ENCODE data around the gene GKN2. TPM values are rescaled to one million over a fixed set of nuclear protein-coding genes. Genes with fewer than 3 reads are reported as not detected.
"Not testable (repeated sequence)": the region's sequence is repeated elsewhere in the genome, so short reads cannot be mapped to it uniquely, and the experiment has no call there.

Gene GKN2
- polyA plus RNA-seq, 3 donors from 2014 or later: not detected

DNA sequence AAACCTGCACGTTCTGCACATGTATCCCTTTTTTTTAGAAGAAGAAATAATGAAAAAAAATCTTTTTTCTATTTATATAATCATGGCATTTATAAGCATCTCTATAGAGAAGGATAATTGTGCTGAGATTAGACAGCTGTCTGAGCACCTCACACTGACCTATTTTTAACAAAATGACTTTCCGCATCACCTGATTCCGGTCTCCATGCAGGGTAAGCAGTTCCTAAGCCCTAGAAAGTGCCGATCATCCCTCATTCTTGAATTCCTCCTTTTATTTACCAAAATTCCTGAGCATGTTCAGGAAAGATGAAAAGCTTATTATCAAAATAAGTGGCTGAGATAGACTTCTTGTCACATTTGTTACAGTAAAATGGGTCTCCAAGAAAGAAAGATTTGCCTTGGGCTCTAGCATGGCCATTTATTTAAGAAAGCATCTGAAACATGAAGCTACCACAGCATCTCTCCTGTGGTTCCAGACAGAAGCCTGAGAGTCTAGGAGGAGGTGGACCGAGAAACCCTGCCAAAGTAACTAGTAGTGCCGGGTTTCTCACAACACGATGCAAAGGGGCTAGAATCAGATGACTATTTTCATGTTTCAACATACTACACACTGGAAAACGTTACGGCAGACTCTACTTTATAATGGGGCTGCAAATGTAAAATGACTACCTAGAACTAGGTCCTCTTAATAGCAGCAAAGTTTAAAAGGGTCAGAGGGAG, 22.4 kb upstream of the GKN2 start:
- Mint-ChIP-seq H3K4me1 (no peaks in the 10 kb centered on the region), H3K4me3 (no peak overlapping the region), H3K36me3 (peaks cover 0 to 3% (median 0%) of the 10 kb centered on the region in 3 donors), H3K9me3 (peaks cover 0 to 3% (median 0%) of the 10 kb centered on the region in 6 donors), H3K27me3 (ENCODE audit: low read depth in 3 of 3) (peaks cover 5 to 13% (median 9%) of the 10 kb centered on the region in 3 donors), H3K27ac (no peak overlapping the region)
- no peak for DNase-seq

DNA sequence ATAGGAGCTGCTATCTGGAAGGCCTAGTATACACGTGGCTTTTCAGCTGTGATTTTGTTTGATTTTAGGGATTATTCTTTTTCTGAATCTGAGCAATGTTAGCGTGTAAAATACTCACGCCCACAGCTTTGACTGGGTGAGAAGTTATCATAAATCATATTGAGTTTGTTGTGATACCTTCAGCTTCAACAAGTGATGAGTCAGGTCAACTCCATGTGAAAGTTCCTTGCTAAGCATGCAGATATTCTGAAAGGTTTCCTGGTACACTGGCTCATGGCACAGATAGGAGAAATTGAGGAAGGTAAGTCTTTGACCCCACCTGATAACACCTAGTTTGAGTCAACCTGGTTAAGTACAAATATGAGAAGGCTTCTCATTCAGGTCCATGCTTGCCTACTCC, 21.6 kb upstream of the GKN2 start, which contains the start of gene GKN1:
Gene GKN1 (plus strand): TSS at position 386 of the 400 bp plus-strand sequence. CDS start 42 bp downstream, outside the sequence.
- H3K4me3 Mint-ChIP-seq: no peak within 1 kb of the TSS
- peaks cover 0 to 3% (median 0%) of the 10 kb centered on the region in 3 donors for H3K36me3 Mint-ChIP-seq
- no peak within 1 kb of the TSS for H3K27ac Mint-ChIP-seq
- H3K9me3 Mint-ChIP-seq: peaks cover 0 to 3% (median 0%) of the 10 kb centered on the region in 6 donors
- no peaks in the 10 kb centered on the region for H3K4me1 Mint-ChIP-seq
- peaks cover 3 to 9% (median 9%) of the 10 kb centered on the region in 3 donors for H3K27me3 Mint-ChIP-seq (ENCODE audit: low read depth in 3 of 3)
- no peak for DNase-seq

DNA sequence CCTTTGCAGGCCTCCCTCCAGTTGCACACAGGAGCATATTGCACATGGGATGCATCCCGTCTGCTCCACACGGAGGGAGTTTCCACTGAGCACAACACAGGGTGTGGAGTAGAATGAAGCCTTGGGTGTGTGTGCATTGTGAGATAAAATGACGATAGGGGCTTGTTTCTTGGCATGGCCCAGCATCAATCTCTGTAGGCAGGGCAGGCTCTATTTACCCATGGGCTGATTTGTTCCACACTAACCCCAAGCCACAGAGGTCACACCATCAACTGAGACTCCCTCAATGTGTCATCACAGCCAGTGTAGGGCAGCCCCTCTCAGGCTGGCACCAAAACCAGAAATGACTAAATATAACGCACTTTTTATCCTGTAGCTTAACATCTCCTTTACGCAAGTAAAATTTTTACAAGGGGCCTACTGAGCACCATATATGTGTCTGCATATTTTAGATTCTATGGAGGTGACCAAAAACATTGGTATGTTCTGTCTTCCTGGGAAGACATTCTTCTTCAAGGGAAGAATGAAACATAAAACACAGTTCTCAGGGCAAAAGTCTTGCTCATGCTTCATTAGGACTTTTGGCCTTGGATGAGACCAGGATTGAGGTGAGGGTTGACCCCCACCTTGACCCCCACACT, 19.0 kb upstream of the GKN2 start:
- Mint-ChIP-seq H3K9me3 (peaks cover 0 to 5% (median 0%) of the 10 kb centered on the region in 6 donors), H3K4me3 (no peak overlapping the region), H3K4me1 (no peaks in the 10 kb centered on the region), H3K27me3 (ENCODE audit: low read depth in 3 of 3) (peaks cover 7 to 9% (median 8%) of the 10 kb centered on the region in 3 donors), H3K27ac (no peak overlapping the region), H3K36me3 (no peaks in the 10 kb centered on the region)
- peak in 1 of 3 donors; percentile 10 for DNase-seq

DNA sequence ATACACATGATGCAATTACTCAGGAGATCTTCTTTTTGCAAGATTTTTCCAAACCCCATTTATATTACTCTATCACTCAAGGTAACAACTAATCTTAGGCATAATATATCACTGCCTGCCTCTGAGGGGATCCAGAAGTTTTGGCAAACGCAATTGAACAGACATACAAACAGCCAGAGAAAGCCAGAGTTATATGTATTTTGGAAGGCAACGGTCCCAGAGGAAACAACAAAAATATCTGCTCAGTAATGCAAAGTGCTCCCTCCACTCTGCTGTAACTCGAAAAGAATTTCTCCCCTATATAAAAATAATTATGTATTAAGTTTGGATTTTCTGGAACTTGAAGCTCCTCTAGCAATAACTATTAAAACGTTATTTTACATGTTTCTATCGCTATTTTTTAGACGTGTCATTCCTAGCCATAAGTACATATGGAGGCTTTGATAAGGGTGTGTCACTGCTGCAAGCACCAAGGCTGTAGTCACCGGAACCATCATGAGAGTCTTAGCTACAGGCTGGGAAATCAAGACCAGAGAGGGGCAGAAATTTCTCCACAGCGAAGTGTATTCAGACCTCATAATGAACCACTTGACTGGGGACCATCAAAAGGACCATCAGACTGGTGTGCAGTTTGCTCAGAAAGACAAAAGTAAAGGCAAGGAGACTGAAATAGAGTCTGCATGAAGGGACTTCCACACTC, 18.0 kb upstream of the GKN2 start:
- no peak for DNase-seq
- Mint-ChIP-seq H3K27ac (no peak overlapping the region), H3K27me3 (ENCODE audit: low read depth in 3 of 3) (peaks cover 7 to 9% (median 8%) of the 10 kb centered on the region in 3 donors), H3K36me3 (no peaks in the 10 kb centered on the region), H3K4me3 (no peak overlapping the region), H3K4me1 (no peaks in the 10 kb centered on the region), H3K9me3 (peaks cover 0 to 5% (median 0%) of the 10 kb centered on the region in 6 donors)

DNA sequence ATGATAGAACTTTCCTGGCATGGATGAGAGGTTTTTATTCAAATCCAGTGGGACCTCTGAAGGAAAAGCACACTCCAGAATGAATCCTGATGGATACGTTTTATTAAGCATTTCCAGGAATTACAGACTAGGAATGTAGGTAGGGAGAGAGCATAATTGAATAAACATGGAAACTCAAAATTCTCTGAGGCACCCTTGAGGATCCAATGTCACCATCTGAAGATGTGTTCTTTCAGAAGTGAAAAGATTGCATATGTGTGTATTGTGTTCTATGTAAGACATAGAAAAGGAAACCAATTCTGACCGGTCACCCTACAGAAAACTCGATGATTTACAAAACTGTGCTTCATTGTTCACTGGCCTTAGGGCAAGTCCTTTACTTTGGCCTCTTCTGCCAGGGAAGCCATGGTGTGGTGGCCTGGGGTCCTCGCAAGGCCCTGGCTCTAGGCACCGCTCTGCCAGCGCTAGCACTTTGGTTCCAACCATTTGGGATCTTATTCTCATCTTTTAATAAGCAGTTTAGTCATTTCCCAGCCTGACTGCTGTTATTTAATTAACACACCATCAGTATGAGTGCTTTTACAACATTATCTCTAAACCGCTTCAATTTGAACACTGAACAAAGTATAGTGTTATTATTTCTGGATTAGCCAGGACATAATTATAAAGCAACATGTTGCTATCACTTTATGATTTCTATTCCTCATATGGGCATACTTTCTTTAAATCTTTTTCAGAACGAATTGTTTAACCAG, 17.2 kb upstream of the GKN2 start:
- no peak for DNase-seq
- no peak overlapping the region for H3K4me3 Mint-ChIP-seq
- H3K27me3 Mint-ChIP-seq (ENCODE audit: low read depth in 3 of 3): peaks cover 4 to 8% (median 5%) of the 10 kb centered on the region in 3 donors
- no peaks in the 10 kb centered on the region for H3K36me3 Mint-ChIP-seq
- H3K9me3 Mint-ChIP-seq: peaks cover 0 to 5% (median 0%) of the 10 kb centered on the region in 6 donors
- no peak overlapping the region for H3K27ac Mint-ChIP-seq
- H3K4me1 Mint-ChIP-seq: no peaks in the 10 kb centered on the region

DNA sequence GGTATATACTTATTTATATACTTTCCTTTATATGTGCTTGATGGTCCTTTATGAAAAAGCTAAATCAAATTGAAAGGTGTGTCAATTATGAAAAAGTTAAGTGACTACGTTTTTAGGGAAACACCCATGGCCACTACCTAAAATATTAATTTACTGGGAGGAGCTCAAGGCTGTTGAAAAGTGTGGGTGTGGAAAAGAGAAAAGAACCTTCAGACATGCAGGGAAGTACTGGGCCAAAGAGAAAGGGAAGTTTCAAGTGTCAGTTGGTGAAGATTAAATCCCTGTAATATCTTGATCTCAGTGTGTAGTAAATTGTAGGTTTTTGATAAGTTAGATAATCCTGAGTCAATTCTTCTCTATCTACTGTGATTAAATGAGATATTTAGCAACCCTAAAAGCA, 15.5 kb upstream of the GKN2 start:
- H3K4me1 Mint-ChIP-seq: no peaks in the 10 kb centered on the region
- no peak overlapping the region for H3K27ac Mint-ChIP-seq
- H3K4me3 Mint-ChIP-seq: no peak overlapping the region
- no peaks in the 10 kb centered on the region for H3K36me3 Mint-ChIP-seq
- DNase-seq: no peak
- H3K9me3 Mint-ChIP-seq: peaks cover 0 to 4% (median 0%) of the 10 kb centered on the region in 6 donors
- H3K27me3 Mint-ChIP-seq (ENCODE audit: low read depth in 3 of 3): peaks cover 4 to 13% (median 5%) of the 10 kb centered on the region in 3 donors

DNA sequence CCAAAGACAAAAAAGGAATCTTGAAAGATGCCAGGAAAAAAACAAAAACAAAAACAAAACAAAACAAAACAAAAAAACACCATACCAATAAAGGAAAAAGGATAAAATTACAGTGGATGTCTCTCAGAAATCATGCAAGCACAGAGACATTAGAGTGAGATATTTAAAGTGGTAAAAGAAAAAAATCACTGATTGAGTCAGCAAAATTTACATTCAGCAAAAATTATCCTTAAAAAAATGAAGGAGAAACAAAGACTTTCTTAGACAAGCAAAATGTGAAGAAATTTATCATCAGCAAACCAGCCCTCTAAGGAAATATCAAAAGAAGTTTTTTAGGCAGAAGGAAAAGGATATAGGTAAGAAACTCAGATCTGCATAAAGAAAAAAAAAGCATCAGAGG, 11.6 kb upstream of the GKN2 start:
- H3K4me3 Mint-ChIP-seq: no peak overlapping the region
- no peak for DNase-seq
- H3K27me3 Mint-ChIP-seq (ENCODE audit: low read depth in 3 of 3): peaks cover 4 to 14% (median 11%) of the 10 kb centered on the region in 3 donors
- H3K27ac Mint-ChIP-seq: no peak overlapping the region
- H3K36me3 Mint-ChIP-seq: no peaks in the 10 kb centered on the region
- peaks cover 0 to 4% (median 0%) of the 10 kb centered on the region in 6 donors for H3K9me3 Mint-ChIP-seq
- no peaks in the 10 kb centered on the region for H3K4me1 Mint-ChIP-seq

DNA sequence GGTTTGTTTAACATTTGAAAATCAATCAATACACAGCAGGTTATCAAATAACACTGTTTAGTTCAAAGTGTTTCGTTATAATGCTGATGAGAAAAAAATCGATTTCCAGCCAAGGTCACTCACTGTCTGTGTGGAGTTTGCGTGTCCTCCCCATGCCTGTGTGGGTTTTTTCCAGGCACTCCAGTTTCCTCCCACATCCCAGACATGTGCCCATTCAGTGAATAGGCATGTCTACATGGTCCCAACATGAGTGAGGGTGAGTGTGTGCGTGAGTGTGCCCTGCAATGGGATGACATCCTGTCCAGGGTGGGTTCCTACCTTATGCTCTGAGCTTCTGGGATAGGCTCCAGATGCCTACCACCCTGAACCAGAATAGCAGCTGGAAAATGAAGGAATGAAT, 8.7 kb upstream of the GKN2 start:
- H3K27me3 Mint-ChIP-seq (ENCODE audit: low read depth in 3 of 3): peaks cover 4 to 19% (median 5%) of the 10 kb centered on the region in 3 donors
- no peak overlapping the region for H3K4me3 Mint-ChIP-seq
- peaks cover 0 to 2% (median 0%) of the 10 kb centered on the region in 6 donors for H3K9me3 Mint-ChIP-seq
- H3K4me1 Mint-ChIP-seq: no peaks in the 10 kb centered on the region
- no peak for DNase-seq
- H3K27ac Mint-ChIP-seq: no peak overlapping the region
- no peaks in the 10 kb centered on the region for H3K36me3 Mint-ChIP-seq

DNA sequence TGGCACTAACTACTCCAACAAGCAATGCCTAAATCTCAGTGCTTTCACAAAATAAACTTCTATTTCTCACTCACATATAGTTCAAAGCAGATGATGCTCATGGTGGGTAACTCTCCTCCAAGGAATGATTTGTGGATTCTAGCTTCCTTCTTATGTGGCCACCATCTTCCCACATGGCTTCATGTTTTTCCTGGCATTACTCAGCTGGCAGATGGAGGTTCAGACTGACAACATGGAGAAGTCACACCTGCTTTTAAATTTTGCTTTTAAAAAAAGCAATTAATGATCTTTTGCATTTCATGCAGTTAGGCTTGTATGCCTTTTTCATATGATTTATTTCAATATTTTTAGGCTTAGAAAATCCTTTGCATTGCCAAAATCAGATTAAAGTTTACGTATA, 6.3 kb upstream of the GKN2 start:
- H3K27me3 Mint-ChIP-seq (ENCODE audit: low read depth in 3 of 3): peaks cover 0 to 23% (median 7%) of the 10 kb centered on the region in 3 donors
- DNase-seq: no peak
- H3K4me3 Mint-ChIP-seq: no peak overlapping the region
- H3K4me1 Mint-ChIP-seq: no peaks in the 10 kb centered on the region
- H3K9me3 Mint-ChIP-seq: no peaks in the 10 kb centered on the region
- no peaks in the 10 kb centered on the region for H3K36me3 Mint-ChIP-seq
- H3K27ac Mint-ChIP-seq: no peak overlapping the region

DNA sequence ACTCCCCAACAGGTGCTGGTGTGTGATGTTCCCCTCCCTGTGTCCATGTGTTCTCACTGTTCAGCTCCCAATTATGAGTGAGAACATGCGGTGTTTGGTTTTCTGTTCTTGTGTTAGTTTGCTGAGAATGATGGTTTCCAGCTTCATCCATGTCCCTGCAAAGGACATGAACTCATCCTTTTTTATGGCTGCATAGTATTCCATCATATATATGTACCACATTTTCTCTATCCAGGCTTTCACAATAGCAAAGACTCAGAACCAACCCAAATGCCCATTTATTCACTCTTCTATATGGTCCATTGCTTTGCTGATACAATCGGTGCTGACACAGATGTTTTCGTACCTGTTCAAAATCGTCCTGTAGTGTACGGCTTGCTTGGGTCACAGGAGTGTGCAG, 2.7 kb upstream of the GKN2 start:
- not testable (repeated sequence) for H3K36me3 Mint-ChIP-seq, H3K27ac Mint-ChIP-seq, H3K9me3 Mint-ChIP-seq, H3K4me1 Mint-ChIP-seq, DNase-seq, H3K4me3 Mint-ChIP-seq
- H3K27me3 Mint-ChIP-seq (ENCODE audit: low read depth in 3 of 3): peaks cover 0 to 14% (median 5%) of the 10 kb centered on the region in 3 donors

DNA sequence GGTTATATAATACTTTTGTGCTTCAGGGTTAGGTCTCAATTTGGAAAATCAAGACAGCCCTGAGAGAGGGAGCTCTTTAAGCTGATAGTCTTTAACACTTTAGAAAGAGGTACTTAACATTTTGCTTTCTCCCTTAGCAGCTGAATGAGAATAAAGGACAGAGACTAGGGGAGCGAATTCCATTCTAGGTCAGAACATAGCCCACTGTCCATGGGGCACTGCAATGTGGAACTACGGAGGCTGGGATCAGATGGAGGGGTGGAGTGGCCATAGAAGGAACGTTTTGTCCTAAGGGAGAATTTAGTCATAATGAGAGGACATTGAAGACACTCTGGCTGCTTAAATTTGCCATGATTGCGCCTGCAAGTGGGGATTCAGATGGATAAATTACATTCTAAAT, 794 bp downstream of the GKN2 start:
- DNase-seq: no peak

DNA sequence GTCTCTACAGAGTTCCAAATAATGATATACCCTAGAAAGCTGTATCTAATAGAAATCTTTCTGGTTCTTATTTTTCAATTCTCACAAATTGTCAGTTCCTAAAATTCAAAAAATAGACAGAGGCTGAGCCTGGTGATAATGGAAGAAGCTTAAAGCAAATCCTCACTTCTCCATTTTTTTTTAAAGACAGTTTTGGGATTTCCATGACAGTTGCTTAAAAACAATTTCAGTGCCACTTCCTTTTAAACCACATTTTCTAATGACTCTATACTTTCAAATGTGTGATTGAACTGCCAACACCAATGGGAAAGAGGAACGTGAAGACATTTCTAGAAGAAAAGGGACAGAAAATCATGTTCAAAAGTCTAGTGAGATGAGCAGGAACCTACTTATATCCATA, 4.0 kb downstream of the GKN2 start:
- no peaks in the 10 kb centered on the region for H3K36me3 Mint-ChIP-seq
- H3K27ac Mint-ChIP-seq: no peak overlapping the region
- H3K27me3 Mint-ChIP-seq (ENCODE audit: low read depth in 3 of 3): peaks cover 2 to 20% (median 9%) of the 10 kb centered on the region in 3 donors
- no peak overlapping the region for H3K4me3 Mint-ChIP-seq
- no peaks in the 10 kb centered on the region for H3K4me1 Mint-ChIP-seq
- DNase-seq: no peak
- H3K9me3 Mint-ChIP-seq: no peaks in the 10 kb centered on the region

More for the DNA sequence above, 794 bp downstream of the GKN2 start:
- no peak overlapping the region for H3K27ac Mint-ChIP-seq
- no peaks in the 10 kb centered on the region for H3K4me1 Mint-ChIP-seq
- no peak overlapping the region for H3K4me3 Mint-ChIP-seq
- H3K9me3 Mint-ChIP-seq: no peaks in the 10 kb centered on the region
- peaks cover 4 to 20% (median 7%) of the 10 kb centered on the region in 3 donors for H3K27me3 Mint-ChIP-seq (ENCODE audit: low read depth in 3 of 3)
- no peaks in the 10 kb centered on the region for H3K36me3 Mint-ChIP-seq

DNA sequence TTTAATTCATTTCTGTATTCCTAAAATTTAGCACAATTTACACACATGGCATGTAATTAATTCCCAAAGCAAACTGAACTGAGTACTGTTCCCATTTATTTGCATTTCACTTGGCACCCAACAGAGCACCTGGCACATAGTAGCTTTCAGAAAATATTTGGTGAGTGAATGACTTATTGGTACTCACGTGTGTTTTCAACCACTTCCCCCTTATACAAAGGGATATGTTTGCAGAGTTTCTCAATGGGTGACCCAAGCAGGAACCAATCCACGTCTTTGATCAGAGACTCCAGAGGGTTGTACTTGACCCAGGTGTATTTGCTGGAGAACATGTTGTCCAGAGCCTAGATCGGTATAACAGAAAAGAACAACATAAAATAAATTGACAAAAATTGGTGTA, 6.6 kb downstream of the GKN2 start:
- Mint-ChIP-seq H3K27me3 (ENCODE audit: low read depth in 3 of 3) (peaks cover 5 to 21% (median 12%) of the 10 kb centered on the region in 3 donors), H3K4me1 (no peaks in the 10 kb centered on the region), H3K36me3 (no peaks in the 10 kb centered on the region), H3K27ac (no peak overlapping the region), H3K4me3 (no peak overlapping the region), H3K9me3 (no peaks in the 10 kb centered on the region)
- no peak for DNase-seq
